ENCODE results near the gene GRID1. TPM values are rescaled to one million over a fixed set of nuclear protein-coding genes. Genes with fewer than 3 reads are reported as not detected.

Gene GRID1
- polyA plus RNA-seq (ENCODE audit: insufficient read length in 4 of 4): 1 to 10 TPM; 1.4 to 1.9 (median 1.6) TPM

GRCh38 chr10:86366033-86366901 lies at the start of gene GRID1:
TSS of gene GRID1 (minus strand) at chr10:86366795.
- DNase-seq (ENCODE audit: low read depth in 4 of 4, low spot score in 2 of 4): no peak

- no peak for DNase-seq (ENCODE audit: low read depth in 4 of 4, low spot score in 2 of 4)
These were observed 49.0 kb upstream of the GRID1 start for GRCh38 chr10:86415583-86415982.

- DNase-seq (ENCODE audit: low read depth in 4 of 4, low spot score in 2 of 4): no peak
These were observed 48.5 kb upstream of the GRID1 start for GRCh38 chr10:86415116-86415515.

- DNase-seq (ENCODE audit: low read depth in 4 of 4, low spot score in 2 of 4): no peak
These were observed 46.6 kb upstream of the GRID1 start for GRCh38 chr10:86413046-86413728.

GRCh38 chr10:86411852-86412560 lies 45.4 kb upstream of the GRID1 start:
- no peak for DNase-seq (ENCODE audit: low read depth in 4 of 4, low spot score in 2 of 4)

GRCh38 chr10:86411281-86411841 lies 44.8 kb upstream of the GRID1 start:
- no peak for DNase-seq (ENCODE audit: low read depth in 4 of 4, low spot score in 2 of 4)

- no peak for DNase-seq (ENCODE audit: low read depth in 4 of 4, low spot score in 2 of 4)
These were observed 44.0 kb upstream of the GRID1 start for GRCh38 chr10:86410542-86411124.

GRCh38 chr10:86409183-86409582 lies 42.6 kb upstream of the GRID1 start:
- no peak for DNase-seq (ENCODE audit: low read depth in 4 of 4, low spot score in 2 of 4)

- DNase-seq (ENCODE audit: low read depth in 4 of 4, low spot score in 2 of 4): no peak
These were observed 36.7 kb upstream of the GRID1 start for GRCh38 chr10:86403183-86403797.

GRCh38 chr10:86402283-86402941 lies 35.8 kb upstream of the GRID1 start:
- no peak for DNase-seq (ENCODE audit: low read depth in 4 of 4, low spot score in 2 of 4)

- no peak for DNase-seq (ENCODE audit: low read depth in 4 of 4, low spot score in 2 of 4)
These were observed 35.1 kb upstream of the GRID1 start for GRCh38 chr10:86401588-86402282.

GRCh38 chr10:86400705-86401587 lies 34.4 kb upstream of the GRID1 start:
- no peak for DNase-seq (ENCODE audit: low read depth in 4 of 4, low spot score in 2 of 4)

- peak in 3 of 4 donors; percentile 77 to 89 (median 82) for DNase-seq (ENCODE audit: low read depth in 4 of 4, low spot score in 2 of 4)
These were observed 33.5 kb upstream of the GRID1 start for GRCh38 chr10:86399879-86400704.

GRCh38 chr10:86399514-86399878 lies 32.9 kb upstream of the GRID1 start:
- no peak for DNase-seq (ENCODE audit: low read depth in 4 of 4, low spot score in 2 of 4)

- no peak for DNase-seq (ENCODE audit: low read depth in 4 of 4, low spot score in 2 of 4)
These were observed 30.5 kb upstream of the GRID1 start for GRCh38 chr10:86397120-86397519.

GRCh38 chr10:86393862-86394455 lies 27.4 kb upstream of the GRID1 start:
- no peak for DNase-seq (ENCODE audit: low read depth in 4 of 4, low spot score in 2 of 4)

- no peak for DNase-seq (ENCODE audit: low read depth in 4 of 4, low spot score in 2 of 4)
These were observed 26.8 kb upstream of the GRID1 start for GRCh38 chr10:86393362-86393761.

Data from left renal cortex interstitium (tissue), 4 donors.